Fibroblast of lung (primary cell): ENCODE results near the gene KIF1B.

Experiments
- CTCF ChIP-seq, 2 donors: IDR thresholded peaks in 1 of 2; conservative IDR thresholded peaks in 1 of 2; 1 replicate in 1 of 2; 2 replicates in 1 of 2; pipeline ENCODE4 v1.5.1; 2011 to 2012; ENCODE audit warnings: low read length in 2 of 2, control low read depth in 1 of 2, inconsistent platforms in 1 of 2, low read depth in 1 of 2, mild to moderate bottlenecking in 1 of 2
- EZH2 ChIP-seq: IDR thresholded peaks from 2 replicates; pipeline ENCODE4 v1.5.1; 2012; ENCODE audit warnings: low read length, control low read depth, mild to moderate bottlenecking; ENCODE audit errors: missing control alignments

- TF ChIP-seq CTCF (conservative IDR thresholded peaks at IDR 0.05 in 1 of 2, IDR thresholded peaks at IDR 0.05 in 1 of 2; ENCODE audit: low read depth in 1 of 2, low read length in 2 of 2) (no peak), EZH2 (no peak)
Measured at GRCh38 chr1:10360045-10360444, 149.7 kb downstream of the KIF1B start.
